Measurements from ENCODE around the gene SH3PXD2A. TPM values are rescaled to one million over a fixed set of nuclear protein-coding genes. Genes with fewer than 3 reads are reported as not detected.

Gene SH3PXD2A
- total RNA-seq, 4 donors from 2014 or later: 35.0 to 54.8 (median 45.4) TPM

- DNase-seq (ENCODE audit: low spot score in 2 of 2): no peak
- H3K4me3 ChIP-seq (ENCODE audit: low read depth, poor library complexity, severe bottlenecking): no peak overlapping the region
- no peak for TF ChIP-seq POLR2A (IDR thresholded peaks at IDR 0.05)
- TF ChIP-seq CTCF (IDR thresholded peaks at IDR 0.05): no peak
- WGBS, 2 donors: 93 to 95% methylated on average over 11 to 17 of the region's 23 CpGs
- intact Hi-C loops (cut with DNase I; ENCODE audit: low total_unique reads): loop anchor here (10.0 kb wide), 1 partner anchor 261 kb away; no protein-coding TSS in a partner anchor
These were observed 252.0 kb downstream of the SH3PXD2A start for GRCh38 chr10:103603382-103603781.

GRCh38 chr10:103602852-103603155, 252.6 kb downstream of the SH3PXD2A start:
- no peak for TF ChIP-seq POLR2A (IDR thresholded peaks at IDR 0.05)
- TF ChIP-seq CTCF (IDR thresholded peaks at IDR 0.05): no peak
- no peak for DNase-seq (ENCODE audit: low spot score in 2 of 2)
- 90 to 92% methylated on average over 11 to 15 of the region's 16 CpGs for WGBS, 2 donors
- no peak overlapping the region for H3K4me3 ChIP-seq (ENCODE audit: low read depth, poor library complexity, severe bottlenecking)
- intact Hi-C loops (cut with DNase I; ENCODE audit: low total_unique reads): loop anchor here (10.0 kb wide), 1 partner anchor 262 kb away; no protein-coding TSS in a partner anchor

- TF ChIP-seq POLR2A (IDR thresholded peaks at IDR 0.05) (no peak), CTCF (IDR thresholded peaks at IDR 0.05) (no peak)
- WGBS, 2 donors: 89 to 94% methylated on average over 41 to 45 of the region's 47 CpGs
- no peak overlapping the region for H3K4me3 ChIP-seq (ENCODE audit: low read depth, poor library complexity, severe bottlenecking)
- intact Hi-C loops (cut with DNase I; ENCODE audit: low total_unique reads): loop anchor here (10.0 kb wide), 1 partner anchor 263 kb away; no protein-coding TSS in a partner anchor
- no peak for DNase-seq (ENCODE audit: low spot score in 2 of 2)
These were observed 253.1 kb downstream of the SH3PXD2A start for GRCh38 chr10:103602028-103602851.

GRCh38 chr10:103600956-103601569, 254.3 kb downstream of the SH3PXD2A start:
- no peak for TF ChIP-seq POLR2A (IDR thresholded peaks at IDR 0.05)
- no peak for TF ChIP-seq CTCF (IDR thresholded peaks at IDR 0.05)
- no peak for DNase-seq (ENCODE audit: low spot score in 2 of 2)
- intact Hi-C loops (cut with DNase I; ENCODE audit: low total_unique reads): loop anchor here (10.0 kb wide), 1 partner anchor 264 kb away; no protein-coding TSS in a partner anchor
- H3K4me3 ChIP-seq (ENCODE audit: low read depth, poor library complexity, severe bottlenecking): no peak overlapping the region
- WGBS, 2 donors: 76 to 92% methylated on average over 7 of the region's 7 CpGs

GRCh38 chr10:103600325-103600724, 255.1 kb downstream of the SH3PXD2A start:
- 73 to 74% methylated on average over 3 to 5 of the region's 6 CpGs for WGBS, 2 donors
- DNase-seq (ENCODE audit: low spot score in 2 of 2): no peak
- intact Hi-C loops (cut with DNase I; ENCODE audit: low total_unique reads): loop anchor here (10.0 kb wide), 1 partner anchor 264 kb away; no protein-coding TSS in a partner anchor
- H3K4me3 ChIP-seq (ENCODE audit: low read depth, poor library complexity, severe bottlenecking): no peak overlapping the region
- no peak for TF ChIP-seq CTCF (IDR thresholded peaks at IDR 0.05)
- no peak for TF ChIP-seq POLR2A (IDR thresholded peaks at IDR 0.05)
